Activated naive CD4-positive, alpha-beta T cell (primary cell): ENCODE results near the gene RGS19.
A peak's percentile ranks its signal among the peaks of the same experiment; 100 is the strongest.

Experiments used
- DNase-seq, 4 experiments: peaks; one replicate each; lab custom pipeline; 2025; lab: John Stamatoyannopoulos, UW

Gene RGS19

GRCh38 chr20:64048402-64049044 lies 30.8 kb downstream of the RGS19 start:
- no peak for DNase-seq

- DNase-seq = no peak
Measured at GRCh38 chr20:64047968-64048401, 31.3 kb downstream of the RGS19 start.

GRCh38 chr20:64047046-64047389 lies 32.3 kb downstream of the RGS19 start:
- no peak for DNase-seq

- no peak for DNase-seq
Measured at GRCh38 chr20:64045346-64046011, 33.8 kb downstream of the RGS19 start.

- DNase-seq = no peak
Measured at GRCh38 chr20:64044484-64045247, 34.7 kb downstream of the RGS19 start.

GRCh38 chr20:64043768-64044167 lies 35.5 kb downstream of the RGS19 start:
- no peak for DNase-seq

- DNase-seq = peak in 1 of 4 experiments; percentile 24
Measured at GRCh38 chr20:64042054-64042781, 37.1 kb downstream of the RGS19 start.

GRCh38 chr20:64041781-64042053 lies 37.6 kb downstream of the RGS19 start:
- DNase-seq = no peak

- DNase-seq = no peak
Measured at GRCh38 chr20:64041040-64041780, 38.1 kb downstream of the RGS19 start.

GRCh38 chr20:64040231-64041039 lies 38.9 kb downstream of the RGS19 start:
- DNase-seq = no peak

GRCh38 chr20:64039293-64040160 lies 39.8 kb downstream of the RGS19 start:
- no peak for DNase-seq

GRCh38 chr20:64038565-64039292 lies 40.6 kb downstream of the RGS19 start:
- DNase-seq = peak; percentile 38 to 78 (median 52)

- DNase-seq = no peak
Measured at GRCh38 chr20:64038224-64038564, 41.1 kb downstream of the RGS19 start.

- no peak for DNase-seq
Measured at GRCh38 chr20:64037498-64038213, 41.7 kb downstream of the RGS19 start.

GRCh38 chr20:64037199-64037497 lies 42.2 kb downstream of the RGS19 start:
- no peak for DNase-seq

- no peak for DNase-seq
Measured at GRCh38 chr20:64036346-64037198, 42.7 kb downstream of the RGS19 start.

GRCh38 chr20:64035933-64036345 lies 43.4 kb downstream of the RGS19 start, which contains the start of gene C20orf204:
TSS of gene C20orf204 (plus strand) at chr20:64036182. CDS start at chr20:64036324, 142 bp downstream.
- DNase-seq = no peak
